GM23338 (cell line): Measurements from ENCODE around the gene SLIT1. TPM values are rescaled to one million over a fixed set of nuclear protein-coding genes. Genes with fewer than 3 reads are reported as not detected.

Experiments used
- ATAC-seq: fragments of 200-7000 bp; cut with Tn5 transposase; 3 replicates; pipeline ENCODE4 v1.9.1; 2020
- DNase-seq: peaks from one replicate; pipeline ENCODE4 v3.0.0-alpha.2; 2015; ENCODE audit warnings: low spot score
- H2AFZ ChIP-seq: fragments of 200-600 bp; sonication (generic); 2 replicates; pipeline ENCODE4 v1.8.0; 2016; ENCODE audit warnings: antibody characterized with exemption, mild to moderate bottlenecking, moderate library complexity
- H3F3A ChIP-seq: fragments of 200-600 bp; sonication (generic); replicated peaks from 2 replicates; pipeline ENCODE4 v1.8.0; 2017; ENCODE audit warnings: antibody characterized with exemption, mixed run types, low read depth
- H3K27ac ChIP-seq: fragments of 200-600 bp; sonication (generic); 2 replicates; pipeline ENCODE4 v1.6.1; 2016; ENCODE audit warnings: low read depth
- H3K27me3 ChIP-seq: fragments of 200-600 bp; sonication (generic); 2 replicates; pipeline ENCODE4 v1.8.0; 2016; ENCODE audit warnings: mild to moderate bottlenecking, mixed run types, moderate library complexity; ENCODE audit not compliant: insufficient read depth
- H3K36me3 ChIP-seq: fragments of 200-600 bp; sonication (generic); 2 replicates; pipeline ENCODE4 v1.8.0; 2016; ENCODE audit warnings: mild to moderate bottlenecking; ENCODE audit not compliant: insufficient read depth
- H3K4me1 ChIP-seq: fragments of 200-600 bp; sonication (generic); 2 replicates; pipeline ENCODE4 v1.8.0; 2016; ENCODE audit warnings: mild to moderate bottlenecking, moderate library complexity; ENCODE audit not compliant: insufficient read depth
- H3K4me2 ChIP-seq: fragments of 200-600 bp; sonication (generic); 2 replicates; pipeline ENCODE4 v1.7.1; 2017; ENCODE audit warnings: mixed run types
- H3K4me3 ChIP-seq: fragments of 200-600 bp; sonication (generic); 2 replicates; pipeline ENCODE4 v1.6.1; 2016; ENCODE audit warnings: mixed run types
- H3K79me2 ChIP-seq: fragments of 200-600 bp; sonication (generic); replicated peaks from 2 replicates; pipeline ENCODE4 v1.8.0; 2017; ENCODE audit warnings: mild to moderate bottlenecking; ENCODE audit not compliant: insufficient read depth
- H3K9me2 ChIP-seq: fragments of 200-600 bp; sonication (generic); 2 replicates; pipeline ENCODE4 v1.8.0; 2017; ENCODE audit not compliant: insufficient read depth
- H4K20me1 ChIP-seq: fragments of 200-600 bp; sonication (generic); replicated peaks from 2 replicates; pipeline ENCODE4 v1.8.0; 2017; ENCODE audit warnings: mild to moderate bottlenecking; ENCODE audit not compliant: insufficient read depth
- H3K27ac Mint-ChIP-seq: 2 replicates; pipeline ENCODE4 v1.8.0; 2020; ENCODE audit warnings: inconsistent platforms, mild to moderate bottlenecking, moderate library complexity, mixed read lengths
- H3K27me3 Mint-ChIP-seq: 3 replicates; pipeline ENCODE4 v1.8.0; 2022; ENCODE audit warnings: low read depth, mild to moderate bottlenecking, moderate library complexity, mixed read lengths, inconsistent platforms; ENCODE audit not compliant: insufficient read depth, poor library complexity
- H3K36me3 Mint-ChIP-seq: 3 replicates; pipeline ENCODE4 v1.8.0; 2021; ENCODE audit warnings: low read depth, mild to moderate bottlenecking, inconsistent platforms, moderate library complexity, mixed read lengths
- H3K4me1 Mint-ChIP-seq: 3 replicates; pipeline ENCODE4 v1.8.0; 2020; ENCODE audit warnings: mild to moderate bottlenecking, inconsistent platforms, mixed read lengths
- H3K4me3 Mint-ChIP-seq: 3 replicates; pipeline ENCODE4 v1.8.0; 2021; ENCODE audit warnings: moderate library complexity, mild to moderate bottlenecking, inconsistent platforms, mixed read lengths
- H3K9me3 Mint-ChIP-seq: 3 replicates; pipeline ENCODE4 v1.8.0; 2020; ENCODE audit warnings: moderate library complexity, mild to moderate bottlenecking, inconsistent platforms, mixed read lengths
- CREB1 ChIP-seq: fragments of 250-450 bp; sonication (Bioruptor Pico); IDR thresholded peaks from 2 replicates; pipeline ENCODE4 v1.5.0; 2020; ENCODE audit warnings: low read depth, mild to moderate bottlenecking, moderate library complexity
- CTCF ChIP-seq, 2 experiments: fragments of 200-600 bp in 1 of 2; sonication (generic) in 1 of 2; conservative IDR thresholded peaks; 2 replicates each; pipeline versions ENCODE4 v1.5.1 to v1.6.1; 2016 to 2017; ENCODE audit warnings: antibody characterized with exemption in 2 of 2, low read depth in 2 of 2, mild to moderate bottlenecking in 2 of 2, moderate library complexity in 1 of 2
- ETS1 ChIP-seq: IDR thresholded peaks from 2 replicates; pipeline ENCODE4 v1.6.1; 2016; ENCODE audit warnings: antibody characterized with exemption
- EZH2 ChIP-seq: fragments of 200-600 bp; sonication (generic); IDR thresholded peaks from one replicate; pipeline ENCODE4 v1.8.0; 2017; ENCODE audit warnings: antibody characterized with exemption, mild to moderate bottlenecking, low read depth; ENCODE audit not compliant: unreplicated experiment
- JUNB ChIP-seq: IDR thresholded peaks from one replicate; pipeline ENCODE4 v1.6.1; 2016; ENCODE audit warnings: antibody characterized with exemption; ENCODE audit not compliant: unreplicated experiment
- POLR2AphosphoS5 ChIP-seq: IDR thresholded peaks from 2 replicates; pipeline ENCODE4 v1.6.1; 2016; ENCODE audit warnings: antibody characterized with exemption, low read depth
- ZNF331 ChIP-seq: fragments of 250-450 bp; sonication (Bioruptor Pico); IDR thresholded peaks from 2 replicates; pipeline ENCODE4 v1.5.0; 2020; ENCODE audit warnings: low read depth, mild to moderate bottlenecking, moderate library complexity
- ZNF462 ChIP-seq: fragments of 250-450 bp; sonication (Bioruptor Pico); IDR thresholded peaks from 2 replicates; pipeline ENCODE4 v1.5.0; 2020; ENCODE audit warnings: mild to moderate bottlenecking, moderate library complexity
- polyA plus RNA-seq: library from polyadenylated mRNA; unstranded; fragments of >200 nt; fragmentation: Nextera tagmentation; extraction: Ambion mirVana; gene quantifications from 2 replicates; pipeline ENCODE4 v1.2.1, GENCODE V29; 2016
- total RNA-seq: library from RNA; depleted of rRNA; stranded (reverse); fragments of >200 nt; shearing (Covaris generic); gene quantifications from 2 replicates; pipeline ENCODE4 v1.2.3, GENCODE V29; 2014

SLIT1 gene
- total and polyA plus RNA-seq, 2 experiments from 2014 or later = 0.76 to 1.7 TPM

GRCh38 chr10:97196223-97197029 is 10.7 kb upstream of the SLIT1 start:
- TF ChIP-seq CTCF (conservative IDR thresholded peaks at IDR 0.05; ENCODE audit: low read depth in 2 of 2) (peak; percentile 81 to 89), ETS1 (no peak)
- Histone ChIP-seq H3K9me2 (no peaks in the 10 kb centered on the region), H3K27me3 (peaks cover 23% of the 10 kb centered on the region), H4K20me1 (no peaks in the 10 kb centered on the region), H3K4me2 (peak overlapping the region; percentile 99), H3K27ac (no peak overlapping the region), H3K4me1 (peaks cover 21% of the 10 kb centered on the region), H3K4me3 (peak overlapping the region; percentile 91), H3K36me3 (no peaks in the 10 kb centered on the region), H2AFZ (peak overlapping the region; percentile 100), H3F3A (peaks cover 8% of the 10 kb centered on the region), H3K79me2 (no peaks in the 10 kb centered on the region)
- ATAC-seq (peak; percentile 91), DNase-seq (peak; percentile 98)
- Mint-ChIP-seq H3K27ac (no peak overlapping the region), H3K4me1 (peaks cover 13% of the 10 kb centered on the region), H3K4me3 (peak overlapping the region; percentile 83), H3K36me3 (no peaks in the 10 kb centered on the region), H3K9me3 (no peaks in the 10 kb centered on the region), H3K27me3 (peaks cover 15% of the 10 kb centered on the region)

- no peaks in the 10 kb centered on the region for H3K36me3 Mint-ChIP-seq
- no peak for TF ChIP-seq CREB1 (CRISPR knock-in tag)
- TF ChIP-seq JUNB = no peak
- no peak for TF ChIP-seq CTCF (conservative IDR thresholded peaks at IDR 0.05; ENCODE audit: low read depth in 2 of 2)
- no peak for TF ChIP-seq ZNF331 (CRISPR knock-in tag)
- TF ChIP-seq EZH2 = no peak
- TF ChIP-seq ZNF462 (CRISPR knock-in tag) = no peak
- no peak for TF ChIP-seq POLR2AphosphoS5
Observed at GRCh38 chr10:97195706-97196222, 10.0 kb upstream of the SLIT1 start.

More at GRCh38 chr10:97195706-97196222, 10.0 kb upstream of the SLIT1 start:
- H2AFZ ChIP-seq = peak overlapping the region; percentile 100
- H3K27ac Mint-ChIP-seq = no peak overlapping the region
- H4K20me1 ChIP-seq = no peaks in the 10 kb centered on the region
- peak overlapping the region; percentile 99 for H3K4me2 ChIP-seq
- H3K4me1 ChIP-seq = peaks cover 21% of the 10 kb centered on the region
- no peaks in the 10 kb centered on the region for H3K9me3 Mint-ChIP-seq
- H3K27me3 Mint-ChIP-seq = peaks cover 16% of the 10 kb centered on the region
- no peaks in the 10 kb centered on the region for H3K36me3 ChIP-seq
- no peak; the same call in 2 of the 3 replicates for ATAC-seq
- no peaks in the 10 kb centered on the region for H3K79me2 ChIP-seq
- H3F3A ChIP-seq = peaks cover 8% of the 10 kb centered on the region
- H3K27ac ChIP-seq = no peak overlapping the region
- H3K9me2 ChIP-seq = no peaks in the 10 kb centered on the region
- peaks cover 15% of the 10 kb centered on the region for H3K4me1 Mint-ChIP-seq
- H3K4me3 ChIP-seq = peak overlapping the region; percentile 91
- DNase-seq = no peak
- peak overlapping the region; percentile 83 for H3K4me3 Mint-ChIP-seq
- H3K27me3 ChIP-seq = peaks cover 23% of the 10 kb centered on the region
